RWPE2 (cell line): Measurements from ENCODE around the gene JPH2.
A peak's percentile ranks its signal among the peaks of the same experiment; 100 is the strongest.

Experiments
- ATAC-seq: fragments of 200-7000 bp; cut with Tn5 transposase; 3 replicates; pipeline ENCODE4 v1.9.1; 2021; ENCODE audit warnings: low read depth
- DNase-seq: peaks from one replicate; pipeline ENCODE4 v3.0.0-alpha.2; 2020; ENCODE audit warnings: low spot score
- H3K27ac ChIP-seq: fragments of 450-650 bp; 2 replicates; pipeline ENCODE4 v1.5.1; 2017; ENCODE audit warnings: mild to moderate bottlenecking; ENCODE audit not compliant: poor library complexity, severe bottlenecking
- H3K27me3 ChIP-seq: fragments of 250-450 bp; sonication (Bioruptor Pico); 2 replicates; pipeline ENCODE4 v1.5.1; 2021; ENCODE audit warnings: mild to moderate bottlenecking, moderate library complexity; ENCODE audit not compliant: insufficient read depth, poor library complexity, severe bottlenecking
- H3K36me3 ChIP-seq: fragments of 250-450 bp; sonication (Bioruptor Pico); 2 replicates; pipeline ENCODE4 v1.5.1; 2020; ENCODE audit warnings: low read depth, mild to moderate bottlenecking, moderate library complexity
- H3K4me1 ChIP-seq: fragments of 250-450 bp; sonication (Bioruptor Pico); 2 replicates; pipeline ENCODE4 v1.5.1; 2021; ENCODE audit warnings: mild to moderate bottlenecking, moderate library complexity; ENCODE audit not compliant: insufficient read depth, poor library complexity, severe bottlenecking
- H3K4me3 ChIP-seq: fragments of 250-450 bp; sonication (Bioruptor Pico); 2 replicates; pipeline ENCODE4 v1.5.1; 2021; ENCODE audit warnings: mild to moderate bottlenecking, moderate library complexity; ENCODE audit not compliant: severe bottlenecking
- H3K9me3 ChIP-seq: fragments of 250-450 bp; sonication (Bioruptor Pico); 2 replicates; pipeline ENCODE4 v1.5.1; 2021; ENCODE audit warnings: mild to moderate bottlenecking, moderate library complexity; ENCODE audit not compliant: severe bottlenecking
- TF ChIP-seq, protein P1 (sequence below): fragments of 450-650 bp; IDR thresholded peaks from one replicate; pipeline ENCODE4 v1.5.1; 2017; ENCODE audit warnings: mild to moderate bottlenecking, moderate library complexity; ENCODE audit not compliant: poor library complexity, severe bottlenecking

JPH2 gene

DNA sequence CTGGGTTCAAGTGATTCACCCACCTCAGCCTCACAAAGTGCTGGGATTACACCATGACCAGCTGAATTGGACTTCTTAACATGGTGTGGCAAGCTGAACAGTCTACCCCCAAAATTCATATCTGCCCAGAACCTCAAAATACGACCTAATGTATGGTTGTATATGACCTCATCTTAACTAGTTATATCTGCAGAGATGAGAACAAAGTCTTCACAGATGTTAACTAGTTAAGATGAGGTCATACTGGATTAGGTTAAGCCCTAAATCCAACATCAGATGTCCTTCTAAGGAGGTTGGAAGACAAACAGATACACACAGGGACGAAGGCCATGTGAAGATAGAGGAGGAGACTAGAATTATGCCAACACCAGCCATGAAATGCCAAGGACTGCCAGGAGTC lies 102.5 kb downstream of the JPH2 start:
- DNase-seq: no peak
- Histone ChIP-seq H3K27me3 (no peaks in the 10 kb centered on the region), H3K36me3 (no peaks in the 10 kb centered on the region), H3K9me3 (no peaks in the 10 kb centered on the region), H3K4me3 (no peak overlapping the region), H3K4me1 (peaks cover 7% of the 10 kb centered on the region), H3K27ac (no peak overlapping the region)
- no peak for ATAC-seq
- TF ChIP-seq, protein P1, sequence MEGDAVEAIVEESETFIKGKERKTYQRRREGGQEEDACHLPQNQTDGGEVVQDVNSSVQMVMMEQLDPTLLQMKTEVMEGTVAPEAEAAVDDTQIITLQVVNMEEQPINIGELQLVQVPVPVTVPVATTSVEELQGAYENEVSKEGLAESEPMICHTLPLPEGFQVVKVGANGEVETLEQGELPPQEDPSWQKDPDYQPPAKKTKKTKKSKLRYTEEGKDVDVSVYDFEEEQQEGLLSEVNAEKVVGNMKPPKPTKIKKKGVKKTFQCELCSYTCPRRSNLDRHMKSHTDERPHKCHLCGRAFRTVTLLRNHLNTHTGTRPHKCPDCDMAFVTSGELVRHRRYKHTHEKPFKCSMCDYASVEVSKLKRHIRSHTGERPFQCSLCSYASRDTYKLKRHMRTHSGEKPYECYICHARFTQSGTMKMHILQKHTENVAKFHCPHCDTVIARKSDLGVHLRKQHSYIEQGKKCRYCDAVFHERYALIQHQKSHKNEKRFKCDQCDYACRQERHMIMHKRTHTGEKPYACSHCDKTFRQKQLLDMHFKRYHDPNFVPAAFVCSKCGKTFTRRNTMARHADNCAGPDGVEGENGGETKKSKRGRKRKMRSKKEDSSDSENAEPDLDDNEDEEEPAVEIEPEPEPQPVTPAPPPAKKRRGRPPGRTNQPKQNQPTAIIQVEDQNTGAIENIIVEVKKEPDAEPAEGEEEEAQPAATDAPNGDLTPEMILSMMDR: no peak

DNA sequence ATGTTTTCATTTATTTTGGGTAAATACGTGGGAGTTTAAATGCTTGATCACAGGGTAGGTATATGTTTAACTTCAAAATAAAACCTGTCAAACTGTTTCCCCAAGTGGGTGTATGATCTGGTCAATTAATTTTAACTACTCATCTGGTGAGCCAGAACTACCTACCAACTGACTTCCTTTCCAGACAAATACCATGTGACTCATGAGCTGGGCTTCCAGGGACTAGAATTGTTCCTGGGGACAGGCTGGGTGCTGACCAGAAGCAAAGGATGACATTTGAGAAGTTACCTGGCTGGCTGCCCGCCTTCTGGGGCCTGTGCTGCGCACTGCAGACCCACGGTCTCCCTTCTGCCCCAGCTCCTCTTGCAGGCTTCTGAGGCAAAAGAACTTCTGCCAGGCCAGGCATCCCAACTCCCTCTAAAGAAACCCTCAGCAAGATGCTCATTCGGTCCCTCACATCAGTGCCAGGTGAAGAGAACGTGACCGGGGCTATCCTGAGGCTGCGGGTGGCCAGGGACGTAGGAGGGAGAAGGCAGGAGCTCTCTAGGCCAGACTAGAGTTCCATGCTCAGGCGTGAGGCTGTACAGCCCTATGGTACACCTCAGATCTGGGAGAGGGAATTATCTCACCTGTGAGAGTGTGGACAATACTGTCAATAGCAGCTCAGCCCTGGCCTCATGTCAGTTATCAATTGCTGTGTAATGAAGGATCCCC lies 103.6 kb downstream of the JPH2 start:
- no peak overlapping the region for H3K4me3 ChIP-seq
- ATAC-seq: peak; percentile 54
- peaks cover 7% of the 10 kb centered on the region for H3K4me1 ChIP-seq
- H3K36me3 ChIP-seq: no peaks in the 10 kb centered on the region
- H3K27me3 ChIP-seq: no peaks in the 10 kb centered on the region
- no peaks in the 10 kb centered on the region for H3K9me3 ChIP-seq
- peak overlapping the region; percentile 2 for H3K27ac ChIP-seq
- peak; percentile 82 for DNase-seq
- TF ChIP-seq, protein P1: no peak

DNA sequence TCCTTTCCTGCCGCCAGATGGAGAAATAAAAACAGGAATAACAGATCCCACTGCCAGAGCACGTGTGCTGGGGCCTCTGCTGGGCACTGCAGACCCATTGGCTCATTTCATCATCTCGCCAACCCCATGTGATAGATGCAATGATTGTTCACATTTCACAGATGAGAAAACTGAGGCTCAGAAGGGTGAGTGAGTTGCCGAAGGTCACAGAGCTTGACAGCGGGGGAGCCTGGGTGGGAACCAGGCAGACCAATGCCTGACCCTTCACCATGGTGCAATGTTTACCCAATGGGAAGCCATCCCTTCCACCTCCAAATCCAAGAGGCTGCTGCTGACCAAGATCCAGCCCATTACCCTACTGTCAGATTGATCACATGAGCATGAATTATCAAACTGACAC lies 105.1 kb downstream of the JPH2 start:
- TF ChIP-seq, protein P1: no peak
- ATAC-seq: no peak

DNA sequence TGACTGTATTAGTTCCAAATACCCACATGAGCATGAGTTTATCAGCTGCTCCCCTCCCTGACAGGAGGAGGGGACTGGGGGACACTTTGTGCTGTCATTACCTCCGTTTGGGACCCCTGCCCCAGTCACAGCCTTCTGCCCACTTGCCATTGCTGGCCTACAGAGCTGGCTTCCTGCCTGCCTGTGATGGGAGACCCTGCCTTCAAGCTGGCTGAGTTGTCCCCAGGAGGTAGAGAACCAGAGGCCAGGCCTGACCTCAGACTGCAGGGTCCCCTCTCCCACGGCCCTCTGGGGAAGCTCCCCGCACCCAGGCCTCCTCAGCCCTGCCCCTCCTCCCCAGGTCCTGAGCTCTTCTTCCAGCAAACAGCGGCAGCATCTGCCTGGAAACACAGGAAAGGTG lies 105.5 kb downstream of the JPH2 start:
- Histone ChIP-seq H3K9me3 (no peaks in the 10 kb centered on the region), H3K4me1 (peaks cover 7% of the 10 kb centered on the region), H3K27ac (no peak overlapping the region), H3K36me3 (no peaks in the 10 kb centered on the region), H3K4me3 (no peak overlapping the region), H3K27me3 (no peaks in the 10 kb centered on the region)
- TF ChIP-seq, protein P1: no peak
- DNase-seq (peak; percentile 73), ATAC-seq (no peak)

More for the DNA sequence above, 105.1 kb downstream of the JPH2 start:
- no peaks in the 10 kb centered on the region for H3K36me3 ChIP-seq
- no peak overlapping the region for H3K4me3 ChIP-seq
- H3K27ac ChIP-seq: no peak overlapping the region
- H3K27me3 ChIP-seq: no peaks in the 10 kb centered on the region
- H3K4me1 ChIP-seq: peaks cover 7% of the 10 kb centered on the region
- peak; percentile 62 for DNase-seq
- no peaks in the 10 kb centered on the region for H3K9me3 ChIP-seq

DNA sequence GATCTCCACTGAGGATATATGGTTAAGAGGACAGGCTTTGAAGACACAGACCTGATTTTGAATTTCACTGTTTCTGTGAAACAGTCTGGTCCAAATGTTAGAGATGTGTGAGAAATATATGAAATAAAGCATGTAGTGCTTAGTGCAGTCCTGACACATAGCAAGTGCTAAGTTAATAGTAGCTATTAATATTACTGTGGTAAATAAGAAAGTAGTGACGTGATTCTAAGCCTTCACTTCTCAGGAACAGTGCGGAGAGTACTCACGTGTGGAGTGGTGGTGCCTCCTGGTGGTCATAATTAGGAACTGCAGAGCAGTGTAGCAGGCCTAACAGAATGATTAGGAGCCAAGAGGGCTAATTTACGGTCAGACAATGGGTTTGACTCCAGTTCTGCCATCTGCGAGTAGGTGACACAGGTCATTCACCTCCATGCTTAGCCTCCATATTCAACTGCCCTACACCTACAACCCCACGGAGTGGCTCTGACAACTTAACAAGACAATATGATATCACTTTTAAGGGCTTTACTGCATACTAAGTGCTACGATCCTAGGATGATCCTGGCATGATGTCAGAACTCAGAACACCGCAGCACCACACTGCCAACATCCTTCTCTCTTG lies 106.2 kb downstream of the JPH2 start:
- ATAC-seq: peak; percentile 83
- Histone ChIP-seq H3K4me3 (no peak overlapping the region), H3K27ac (no peak overlapping the region)

More for the DNA sequence above, 106.2 kb downstream of the JPH2 start:
- no peaks in the 10 kb centered on the region for H3K36me3 ChIP-seq
- no peaks in the 10 kb centered on the region for H3K9me3 ChIP-seq
- TF ChIP-seq, protein P1: peak; percentile 100
- peak; percentile 74 for DNase-seq
- no peaks in the 10 kb centered on the region for H3K27me3 ChIP-seq
- H3K4me1 ChIP-seq: peaks cover 7% of the 10 kb centered on the region
